A673 (cell line): ENCODE data around the gene RHBDD3. TPM values are rescaled to one million over a fixed set of nuclear protein-coding genes. Genes with fewer than 3 reads are reported as not detected.
A peak's percentile ranks its signal among the peaks of the same experiment; 100 is the strongest.
"Not testable (repeated sequence)": the region's sequence is repeated elsewhere in the genome, so short reads cannot be mapped to it uniquely, and the experiment has no call there.

Source experiments
- BruUV-seq: library from RNA; stranded (reverse); fragments of 400-500 nt; replicated peaks from 2 replicates; lab custom pipeline; 2021; lab: Mats Ljungman, UMichigan
- CTCF ChIA-PET: fragments of 300-600 bp; sonication (Branson Sonifier 250); formaldehyde crosslinking; loops from one replicate; lab custom pipeline; 2022; ENCODE audit warnings: antibody characterized with exemption; lab: Charles Lee
- POLR2A ChIA-PET: fragments of 300-600 bp; sonication (Branson Sonifier 250); formaldehyde crosslinking; loops from one replicate; lab custom pipeline; 2022; ENCODE audit warnings: antibody characterized with exemption; ENCODE audit not compliant: low non-redundant PET; lab: Charles Lee
- DNase-seq: peaks from one replicate; pipeline ENCODE4 v3.0.0-alpha.2; 2015; ENCODE audit warnings: low spot score
- H3K27ac ChIP-seq: fragments of 200-600 bp; sonication (generic); 2 replicates; pipeline ENCODE4 v1.5.1; 2016; ENCODE audit warnings: mixed run types, low read depth, mild to moderate bottlenecking, mixed read lengths, antibody characterized with exemption, low read length; ENCODE audit not compliant: poor library complexity, severe bottlenecking
- H3K27me3 ChIP-seq: fragments of 200-600 bp; sonication (generic); replicated peaks from 2 replicates; pipeline ENCODE4 v1.6.1; 2017; ENCODE audit warnings: mixed run types, low read depth, mild to moderate bottlenecking, mixed read lengths, antibody characterized with exemption, low read length; ENCODE audit not compliant: insufficient read depth, poor library complexity
- H3K36me3 ChIP-seq: fragments of 200-600 bp; sonication (generic); 2 replicates; pipeline ENCODE4 v1.6.1; 2016; ENCODE audit warnings: mixed run types, mild to moderate bottlenecking, mixed read lengths, antibody characterized with exemption, low read length; ENCODE audit not compliant: insufficient read depth, poor library complexity, severe bottlenecking
- H3K4me1 ChIP-seq: fragments of 200-600 bp; sonication (generic); 2 replicates; pipeline ENCODE4 v1.6.1; 2017; ENCODE audit warnings: mixed run types, mild to moderate bottlenecking, mixed read lengths, antibody characterized with exemption, low read length; ENCODE audit not compliant: insufficient read depth, poor library complexity, severe bottlenecking
- H3K4me3 ChIP-seq: fragments of 200-600 bp; sonication (generic); 2 replicates; pipeline ENCODE4 v1.5.1; 2016; ENCODE audit warnings: low read depth, mixed run types, mild to moderate bottlenecking, mixed read lengths, low read length; ENCODE audit not compliant: poor library complexity, severe bottlenecking
- H3K9me3 ChIP-seq: fragments of 200-600 bp; sonication (generic); 2 replicates; pipeline ENCODE4 v1.6.1; 2016; ENCODE audit warnings: mixed run types, low read depth, mild to moderate bottlenecking, mixed read lengths, antibody characterized with exemption, low read length; ENCODE audit not compliant: poor library complexity, severe bottlenecking
- CTCF ChIP-seq: fragments of 300-800, 200-600 bp; sonication (generic); conservative IDR thresholded peaks from 2 replicates; pipeline ENCODE4 v1.5.1; 2017; ENCODE audit warnings: low read depth, mild to moderate bottlenecking, antibody characterized with exemption, low read length, moderate library complexity, mixed read lengths
- EZH2 ChIP-seq: fragments of 200-600 bp; sonication (generic); IDR thresholded peaks from 2 replicates; pipeline ENCODE4 v1.6.1; 2017; ENCODE audit warnings: borderline replicate concordance, low read depth, mild to moderate bottlenecking, mixed read lengths, antibody characterized with exemption, low read length; ENCODE audit not compliant: poor library complexity, severe bottlenecking
- intact Hi-C: fragments of 100-400 bp; cut with micrococcal nuclease; formaldehyde crosslinking; loops from one replicate; pipeline ENCODE4 v1.10.0; 2022; ENCODE audit not compliant: unreplicated experiment
- total RNA-seq: library from RNA; stranded (reverse); gene quantifications from 2 replicates; pipeline ENCODE4 v1.2.3, GENCODE V29; 2021

RHBDD3 gene
- total RNA-seq, 1 experiment from 2014 or later, result 84.0 TPM

- no peaks in the 10 kb centered on the region for H3K27me3 ChIP-seq
- peaks cover 3% of the 10 kb centered on the region for H3K9me3 ChIP-seq
- H3K4me1 ChIP-seq, result no peaks in the 10 kb centered on the region
- TF ChIP-seq CTCF (peak; percentile 98), EZH2 (no peak)
- no peak overlapping the region for H3K27ac ChIP-seq
- no TSS peak for BruUV-seq
- ChIA-PET CTCF (interaction anchor here (0.6 to 1.4 kb wide), 9 partner anchors 40 to 1226 kb away, joined by 3 to 9 read pairs (median 4); partner anchors contain the start of gene EMID1), POLR2A (no interaction called here)
- no peak overlapping the region for H3K4me3 ChIP-seq
- DNase-seq, result peak; percentile 70
- intact Hi-C loops, result loop anchor here (2.0 to 10.0 kb wide), 5 partner anchors 44 to 651 kb away; no protein-coding TSS in a partner anchor
- H3K36me3 ChIP-seq, result no peaks in the 10 kb centered on the region
Observed at GRCh38 chr22:29245626-29246385, 22.0 kb downstream of the RHBDD3 start.

GRCh38 chr22:29244785-29245625 is 22.8 kb downstream of the RHBDD3 start:
- DNase-seq, result no peak
- no peaks in the 10 kb centered on the region for H3K27me3 ChIP-seq
- H3K9me3 ChIP-seq, result peaks cover 3% of the 10 kb centered on the region
- no peak overlapping the region for H3K27ac ChIP-seq
- H3K4me1 ChIP-seq, result no peaks in the 10 kb centered on the region
- TF ChIP-seq EZH2 (no peak), CTCF (no peak)
- no TSS peak for BruUV-seq
- no peak overlapping the region for H3K4me3 ChIP-seq
- H3K36me3 ChIP-seq, result no peaks in the 10 kb centered on the region
- intact Hi-C loops, result loop anchor here (2.0 to 10.0 kb wide), 5 partner anchors 43 to 650 kb away; no protein-coding TSS in a partner anchor
- POLR2A ChIA-PET, result no interaction called here
- CTCF ChIA-PET, result interaction anchor here (0.6 to 1.4 kb wide), 8 partner anchors 39 to 1225 kb away, joined by 3 to 9 read pairs (median 4); partner anchors contain the start of gene EMID1

GRCh38 chr22:29243874-29244446 is 23.8 kb downstream of the RHBDD3 start:
- H3K4me1 ChIP-seq, result no peaks in the 10 kb centered on the region
- intact Hi-C loops, result loop anchor here (2.0 to 10.0 kb wide), 3 partner anchors 199 to 649 kb away; no protein-coding TSS in a partner anchor
- H3K4me3 ChIP-seq, result no peak overlapping the region
- no peak for DNase-seq
- H3K27me3 ChIP-seq, result no peaks in the 10 kb centered on the region
- ChIA-PET CTCF (no interaction called here), POLR2A (no interaction called here)
- no TSS peak for BruUV-seq
- no peak overlapping the region for H3K27ac ChIP-seq
- no peaks in the 10 kb centered on the region for H3K36me3 ChIP-seq
- TF ChIP-seq CTCF (no peak), EZH2 (no peak)
- H3K9me3 ChIP-seq, result peaks cover 3% of the 10 kb centered on the region

GRCh38 chr22:29240481-29240880 is 27.3 kb downstream of the RHBDD3 start:
- POLR2A ChIA-PET, result interaction anchor here (0.5 kb wide), 1 partner anchor 649 kb away, joined by 3 read pairs; no protein-coding TSS in a partner anchor
- BruUV-seq, CTCF ChIA-PET, H3K4me1 ChIP-seq, H3K27me3 ChIP-seq, H3K4me3 ChIP-seq, DNase-seq, H3K27ac ChIP-seq, H3K9me3 ChIP-seq, H3K36me3 ChIP-seq: not testable (repeated sequence)
- intact Hi-C loops, result loop anchor here (10.0 kb wide), 2 partner anchors 196 to 646 kb away; no protein-coding TSS in a partner anchor
